ENCODE results near the gene NTRK3.
"Not testable (repeated sequence)": the region's sequence is repeated elsewhere in the genome, so short reads cannot be mapped to it uniquely, and the experiment has no call there.

Gene NTRK3

GRCh38 chr15:87843312-87843711 is 413.2 kb downstream of the NTRK3 start:
- no peak for DNase-seq (ENCODE audit: low spot score)
- no peak for FAIRE-seq

GRCh38 chr15:87841426-87841998 is 415.0 kb downstream of the NTRK3 start:
- no peak for FAIRE-seq
- no peak for DNase-seq (ENCODE audit: low spot score)

DNA sequence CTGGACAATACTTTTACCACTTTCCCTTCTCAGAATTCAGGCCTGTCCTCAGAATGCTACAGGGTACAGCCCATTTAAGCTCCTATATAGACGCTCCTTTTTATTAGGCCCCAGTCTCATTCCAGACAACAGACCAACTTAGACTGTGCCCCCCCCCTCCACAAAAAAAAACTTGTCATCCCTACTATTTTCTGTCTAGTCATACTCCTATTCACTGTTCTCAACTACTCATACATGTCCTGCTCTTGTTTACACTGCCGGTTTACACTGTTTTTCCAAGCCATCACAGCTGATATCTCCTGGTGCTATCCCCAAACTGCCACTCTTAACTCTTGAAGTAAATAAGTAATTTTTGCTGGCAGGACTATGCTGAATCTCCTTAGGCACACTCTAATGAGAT is 420.7 kb downstream of the NTRK3 start:
- FAIRE-seq; DNase-seq (ENCODE audit: low spot score): not testable (repeated sequence)

DNA sequence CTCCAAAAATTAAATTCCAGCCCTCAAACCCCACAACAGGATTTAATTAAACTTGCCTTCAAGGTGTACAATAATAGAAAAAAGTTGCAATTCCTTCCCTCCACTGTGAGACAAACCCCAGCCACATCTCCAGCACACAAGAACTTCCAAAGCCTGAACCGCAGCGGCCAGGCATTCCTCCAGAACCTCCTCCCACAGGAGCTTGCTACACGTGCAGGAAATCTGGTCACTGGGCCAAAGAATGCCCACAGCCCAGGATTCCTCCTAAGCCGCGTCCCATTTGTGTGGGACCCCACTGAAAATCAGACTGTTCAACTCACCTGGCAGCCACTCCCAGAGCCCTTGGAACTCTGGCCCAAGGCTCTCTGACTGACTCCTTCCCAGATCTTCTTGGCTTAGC is 423.2 kb downstream of the NTRK3 start:
- FAIRE-seq; DNase-seq (ENCODE audit: low spot score): not testable (repeated sequence)

DNA sequence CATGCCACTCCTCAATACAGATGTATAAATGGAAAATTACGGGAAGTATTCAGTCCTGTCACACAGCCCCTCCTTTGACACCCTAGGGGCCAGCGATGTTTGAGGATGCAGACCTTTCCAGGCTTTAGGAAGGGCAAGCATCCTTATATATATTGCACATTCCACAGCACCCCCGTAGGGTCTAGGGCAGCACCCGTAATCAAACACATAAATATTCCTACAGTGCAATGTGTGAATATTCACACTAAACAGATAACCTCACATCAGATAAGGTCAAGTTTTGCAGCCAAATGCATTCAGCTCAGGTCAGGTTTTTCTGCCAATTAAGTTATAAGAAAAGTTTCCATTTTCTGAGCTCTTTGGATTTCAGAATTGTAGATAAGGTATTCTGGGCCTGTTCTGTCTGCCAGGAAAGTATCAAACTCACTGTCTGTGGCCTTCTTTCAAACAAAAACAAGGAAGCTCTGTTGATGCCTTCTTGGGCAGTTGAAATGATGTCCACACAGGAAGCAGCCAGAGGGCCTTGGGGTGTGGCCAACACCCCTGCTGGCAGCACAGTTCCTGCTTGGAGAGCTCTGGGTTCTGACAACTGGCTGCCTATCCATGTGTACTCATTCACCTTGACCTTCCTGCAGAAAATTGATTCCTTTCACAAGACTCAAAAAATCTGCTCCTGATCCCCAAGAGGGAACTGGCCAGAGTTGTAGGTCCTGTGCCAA is 427.0 kb downstream of the NTRK3 start:
- FAIRE-seq: no peak
- no peak for DNase-seq (ENCODE audit: low spot score)

DNA sequence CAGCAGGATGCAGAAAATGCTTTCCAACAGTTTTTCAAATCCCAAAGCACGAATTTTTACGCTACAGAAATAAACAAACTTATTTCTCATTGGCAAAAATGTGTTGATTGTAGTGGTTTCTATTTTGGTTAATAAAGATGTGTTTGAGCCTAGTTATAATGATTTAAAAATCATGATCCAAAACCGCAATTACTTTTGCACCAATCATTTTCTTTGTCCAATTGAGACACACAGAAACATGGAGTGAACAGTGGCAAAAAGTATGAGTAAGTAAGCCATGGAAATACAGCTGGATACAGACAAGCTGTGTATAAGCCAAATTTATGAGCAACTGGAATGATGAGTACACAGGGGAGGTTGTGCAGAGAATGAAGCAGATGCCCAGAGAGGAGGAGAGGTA is 427.9 kb downstream of the NTRK3 start:
- FAIRE-seq (no peak), DNase-seq (ENCODE audit: low spot score) (no peak)

GRCh38 chr15:87827131-87827530 is 429.4 kb downstream of the NTRK3 start:
- FAIRE-seq (no peak), DNase-seq (ENCODE audit: low spot score) (peak; percentile 27)

DNA sequence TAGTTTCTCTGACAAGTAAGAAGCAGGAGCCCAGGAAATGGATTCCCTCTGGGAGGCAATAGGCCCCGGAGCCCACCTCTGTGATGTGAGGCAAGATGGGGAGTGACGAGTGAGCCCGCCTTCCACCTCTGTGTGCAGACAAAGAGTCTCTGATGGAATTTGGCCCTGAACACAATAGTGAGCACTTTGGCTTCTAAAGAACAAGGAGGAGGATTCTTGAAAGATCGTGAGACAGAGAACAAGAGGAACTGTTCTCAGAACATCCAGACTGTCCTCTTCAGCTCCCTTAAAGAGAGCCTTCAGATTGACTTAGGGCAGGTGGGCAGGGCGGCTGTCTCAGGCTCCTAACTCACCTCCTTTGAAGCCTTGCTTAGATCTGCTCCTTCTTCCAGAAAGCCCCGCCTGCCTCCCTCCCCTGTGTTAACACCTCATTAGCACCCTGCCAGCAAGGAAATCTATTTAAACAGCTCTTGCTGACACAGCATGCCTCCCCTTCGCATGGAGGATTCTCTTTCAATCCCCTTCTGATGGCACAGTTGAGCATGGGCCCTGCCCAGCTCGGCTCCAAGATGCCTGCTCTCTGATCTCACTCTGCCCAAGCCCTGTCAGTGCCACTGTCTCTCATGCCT is 430.3 kb downstream of the NTRK3 start:
- no peak for DNase-seq (ENCODE audit: low spot score)
- no peak for FAIRE-seq

DNA sequence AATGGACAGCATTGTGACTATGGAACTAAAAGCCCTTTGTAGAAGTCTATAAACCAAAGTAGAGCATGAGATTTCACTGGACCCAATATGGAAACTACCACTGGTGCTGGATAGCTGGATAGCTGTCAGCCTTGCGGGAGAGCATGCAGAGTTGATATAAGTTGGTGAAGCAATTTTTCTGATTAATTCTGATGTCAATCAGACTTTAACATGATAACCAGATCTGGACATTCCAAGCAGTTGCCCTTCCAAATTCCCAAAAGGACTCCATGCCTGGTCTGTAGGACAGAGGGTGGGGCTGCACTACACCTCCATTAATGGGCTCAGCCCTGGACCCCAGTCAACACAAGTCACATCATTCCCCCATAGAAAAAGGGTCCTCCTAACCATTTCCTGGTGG is 437.8 kb downstream of the NTRK3 start:
- DNase-seq (ENCODE audit: low spot score): no peak
- FAIRE-seq: no peak

GRCh38 chr15:87817553-87817952 is 439.0 kb downstream of the NTRK3 start:
- FAIRE-seq: no peak
- DNase-seq (ENCODE audit: low spot score): peak; percentile 16

DNA sequence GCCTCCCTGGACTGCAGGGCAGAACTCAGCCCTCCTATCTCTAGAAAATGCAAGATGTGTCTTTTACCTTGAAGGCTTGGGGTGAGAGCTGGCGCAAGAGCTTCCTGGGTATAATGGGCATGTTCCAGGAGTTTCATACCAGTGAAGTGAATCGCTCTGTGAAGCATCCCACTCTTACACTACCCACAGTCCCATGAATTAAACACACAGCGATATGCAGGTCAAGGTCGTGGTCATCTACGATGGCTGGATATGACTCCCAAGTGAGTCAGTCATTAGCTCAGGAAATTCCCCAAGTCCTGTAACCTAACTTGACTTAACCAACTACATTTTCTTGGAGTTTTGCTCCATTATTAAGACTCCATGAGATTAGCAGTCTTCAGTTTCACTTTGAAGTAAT is 439.7 kb downstream of the NTRK3 start:
- FAIRE-seq (peak; percentile 99), DNase-seq (ENCODE audit: low spot score) (peak; percentile 98)

DNA sequence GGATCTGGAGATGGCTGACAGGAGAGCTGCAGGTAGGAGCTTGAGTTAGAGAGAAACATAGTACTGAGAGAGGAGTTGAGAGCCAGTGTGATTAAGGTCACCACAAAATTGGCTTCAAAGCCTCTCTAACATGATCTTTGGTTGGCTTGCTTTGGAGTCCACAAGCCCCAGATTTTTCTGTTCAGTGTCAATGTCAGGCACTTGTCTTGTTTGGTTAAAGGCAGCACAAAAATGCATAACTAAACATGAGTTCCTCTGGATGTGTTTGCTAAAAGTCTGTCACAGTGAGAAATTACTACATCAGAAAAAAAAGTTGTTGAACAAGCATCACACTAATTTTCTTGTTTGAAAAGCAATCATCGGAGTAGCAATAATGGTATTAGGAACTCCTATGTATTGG is 440.5 kb downstream of the NTRK3 start:
- no peak for DNase-seq (ENCODE audit: low spot score)

More for the DNA sequence above, 440.5 kb downstream of the NTRK3 start:
- no peak for FAIRE-seq
